Measurements from ENCODE around the gene UNCX.

GRCh38 chr7:1235501-1236131 lies 2.9 kb downstream of the UNCX start:
- TF ChIP-seq EZH2 (optimal IDR thresholded peaks at IDR 0.05; ENCODE audit: low read depth, low read length) (no peak), EZH2phosphoT487 (IDR thresholded peaks at IDR 0.05; ENCODE audit: low read length) (no peak)
